ENCODE data around the gene CABCOCO1.

Gene CABCOCO1

GRCh38 chr10:61757001-61757400 lies 94.3 kb downstream of the CABCOCO1 start:
- DNase-seq (ENCODE audit: low spot score): no peak

GRCh38 chr10:61757525-61758397 lies 95.0 kb downstream of the CABCOCO1 start:
- no peak for DNase-seq (ENCODE audit: low spot score)

GRCh38 chr10:61758433-61758832 lies 95.7 kb downstream of the CABCOCO1 start:
- no peak for DNase-seq (ENCODE audit: low spot score)

GRCh38 chr10:61759751-61760150 lies 97.0 kb downstream of the CABCOCO1 start:
- no peak for DNase-seq (ENCODE audit: low spot score)

GRCh38 chr10:61760943-61761824 lies 98.5 kb downstream of the CABCOCO1 start:
- no peak for DNase-seq (ENCODE audit: low spot score)

- DNase-seq (ENCODE audit: low spot score): peak; percentile 74
Observed at GRCh38 chr10:61761825-61762217, 99.1 kb downstream of the CABCOCO1 start.

- no peak for DNase-seq (ENCODE audit: low spot score)
Observed at GRCh38 chr10:61763778-61764177, 101.0 kb downstream of the CABCOCO1 start.

- DNase-seq (ENCODE audit: low spot score): no peak
Observed at GRCh38 chr10:61764486-61764885, 101.8 kb downstream of the CABCOCO1 start.

GRCh38 chr10:61765176-61766087 lies 102.7 kb downstream of the CABCOCO1 start:
- DNase-seq (ENCODE audit: low spot score): no peak

- DNase-seq (ENCODE audit: low spot score): no peak
Observed at GRCh38 chr10:61766927-61767326, 104.2 kb downstream of the CABCOCO1 start.

GRCh38 chr10:61774031-61774430 lies 111.3 kb downstream of the CABCOCO1 start:
- no peak for DNase-seq (ENCODE audit: low spot score)

- no peak for DNase-seq (ENCODE audit: low spot score)
Observed at GRCh38 chr10:61775111-61775510, 112.4 kb downstream of the CABCOCO1 start.

- no peak for DNase-seq (ENCODE audit: low spot score)
Observed at GRCh38 chr10:61776615-61777266, 114.0 kb downstream of the CABCOCO1 start.

- no peak for DNase-seq (ENCODE audit: low spot score)
Observed at GRCh38 chr10:61778137-61778536, 115.4 kb downstream of the CABCOCO1 start.

- no peak for DNase-seq (ENCODE audit: low spot score)
Observed at GRCh38 chr10:61779276-61779675, 116.5 kb downstream of the CABCOCO1 start.

GRCh38 chr10:61779950-61780659 lies 117.4 kb downstream of the CABCOCO1 start:
- no peak for DNase-seq (ENCODE audit: low spot score)

- DNase-seq (ENCODE audit: low spot score): no peak
Observed at GRCh38 chr10:61780732-61781131, 118.0 kb downstream of the CABCOCO1 start.

- no peak for DNase-seq (ENCODE audit: low spot score)
Observed at GRCh38 chr10:61781969-61782403, 119.3 kb downstream of the CABCOCO1 start.

- DNase-seq (ENCODE audit: low spot score): no peak
Observed at GRCh38 chr10:61784354-61785133, 121.8 kb downstream of the CABCOCO1 start.
